Fibroblast of skin of left quadriceps (primary cell): ENCODE data around the gene NUTF2.
A peak's percentile ranks its signal among the peaks of the same experiment; 100 is the strongest.
"Not testable (repeated sequence)": the region's sequence is repeated elsewhere in the genome, so short reads cannot be mapped to it uniquely, and the experiment has no call there.

Experiments
- DNase-seq, 2 experiments: peaks; one replicate each; pipeline ENCODE4 v3.0.0-alpha.2; 2013; ENCODE audit warnings: low read depth in 2 of 2

NUTF2 gene

DNA sequence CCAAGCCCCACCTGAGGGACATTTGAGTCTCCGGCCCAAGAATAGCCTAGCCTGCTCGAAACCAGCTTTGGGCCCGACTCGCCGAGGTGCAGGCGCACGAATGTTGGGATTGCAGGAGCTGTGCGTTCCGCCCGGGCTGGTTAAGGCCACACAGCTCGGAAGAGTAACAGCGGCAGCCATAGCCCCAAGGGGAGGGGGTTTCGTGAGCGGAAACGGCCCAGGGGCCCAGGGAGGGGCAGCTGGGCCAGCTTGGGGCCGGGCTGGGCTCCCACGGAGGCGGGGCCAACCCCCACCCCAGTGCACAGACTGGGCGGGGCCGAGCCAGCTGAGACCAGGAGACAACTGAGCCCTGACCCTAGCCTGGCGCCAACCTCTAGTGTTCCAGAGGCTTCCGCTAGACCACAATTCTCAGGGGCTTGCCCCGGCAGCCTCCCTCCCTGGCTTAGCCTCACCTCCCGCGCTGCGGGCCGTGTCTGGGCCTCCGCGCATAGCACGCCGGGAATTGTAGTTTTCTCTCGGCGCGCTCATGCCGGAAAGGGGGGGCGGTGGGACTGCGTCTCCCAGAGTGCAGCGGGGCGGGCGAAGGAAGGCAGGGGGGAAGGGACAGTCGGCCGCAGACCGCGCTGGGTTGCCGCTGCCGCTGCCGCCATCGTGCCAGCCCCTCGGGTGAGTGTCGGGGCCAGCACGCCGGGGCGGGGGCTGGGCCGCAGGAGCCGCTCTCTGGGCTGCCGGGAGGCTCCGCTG is at the start of gene NUTF2:
TSS of gene NUTF2 (plus strand) at position 614 of the 744 bp plus-strand sequence. CDS start 18,198 bp downstream, outside the sequence.
- DNase-seq, result peak; percentile 89

DNA sequence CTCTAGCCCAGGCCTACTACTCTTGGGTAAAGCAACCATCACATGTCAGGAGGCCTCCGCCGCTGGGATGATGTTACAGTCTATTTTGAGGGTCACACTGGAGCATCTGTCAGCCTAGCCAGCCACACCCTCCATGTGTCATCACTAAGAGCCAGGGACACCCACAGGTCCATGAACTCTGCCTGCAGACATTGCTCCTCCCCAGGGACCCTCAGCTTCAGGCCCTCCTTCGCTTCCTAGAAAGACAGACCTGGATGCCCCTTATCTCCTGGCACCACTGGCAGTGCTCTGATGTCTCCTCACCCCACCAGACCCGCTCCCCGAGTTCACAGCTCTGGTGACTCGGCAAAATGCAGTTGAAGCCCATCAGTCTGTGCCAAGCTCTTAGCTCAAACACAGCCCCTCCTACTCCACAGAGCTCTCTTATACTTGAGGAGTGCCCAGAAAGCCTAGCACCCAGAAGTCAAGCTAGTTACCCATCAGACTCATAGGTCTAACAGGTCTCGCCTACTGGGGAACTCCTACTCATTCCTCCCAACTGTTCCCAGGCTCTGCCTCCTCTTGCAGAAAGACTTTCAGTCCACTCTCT is 46.3 kb upstream of the NUTF2 start:
- no peak for DNase-seq

DNA sequence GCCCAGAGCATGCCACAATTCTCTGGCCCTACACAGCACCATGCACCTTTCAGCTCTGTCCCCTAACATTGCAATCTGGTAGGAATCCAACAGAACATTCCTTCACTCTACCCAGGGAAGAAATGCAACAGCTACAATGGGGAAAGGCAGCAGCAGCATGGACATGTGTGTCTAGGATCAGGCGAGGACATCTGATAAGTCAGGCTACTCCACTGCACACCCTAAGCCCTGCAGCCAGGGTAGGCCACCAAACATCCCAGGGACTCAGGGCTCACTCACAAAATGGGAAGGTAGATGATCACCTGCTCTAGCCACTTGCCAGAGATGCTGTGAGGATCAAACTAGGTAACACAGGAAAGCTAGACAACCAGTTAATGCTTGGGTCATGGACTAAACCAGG is 45.5 kb upstream of the NUTF2 start:
- DNase-seq, result no peak

DNA sequence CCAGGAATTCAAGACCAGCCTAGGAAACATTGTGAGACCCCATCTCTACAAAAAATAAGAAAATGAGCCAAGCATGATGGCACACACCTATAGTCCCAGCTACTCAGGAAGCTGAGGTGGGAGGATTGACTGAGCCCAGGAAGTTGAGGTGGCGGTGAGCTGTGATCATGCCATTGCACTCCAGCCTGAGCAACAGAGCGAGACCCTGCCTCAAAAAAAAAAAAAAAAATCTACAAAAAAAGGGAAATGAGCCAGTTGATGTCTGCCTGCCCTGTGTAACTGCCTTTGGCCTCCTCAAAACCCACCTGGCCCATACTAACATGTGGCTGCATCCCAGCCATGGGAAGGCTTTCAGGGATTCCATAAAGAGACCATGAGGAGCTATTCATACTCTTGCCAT is 44.9 kb upstream of the NUTF2 start:
- DNase-seq, result no peak

DNA sequence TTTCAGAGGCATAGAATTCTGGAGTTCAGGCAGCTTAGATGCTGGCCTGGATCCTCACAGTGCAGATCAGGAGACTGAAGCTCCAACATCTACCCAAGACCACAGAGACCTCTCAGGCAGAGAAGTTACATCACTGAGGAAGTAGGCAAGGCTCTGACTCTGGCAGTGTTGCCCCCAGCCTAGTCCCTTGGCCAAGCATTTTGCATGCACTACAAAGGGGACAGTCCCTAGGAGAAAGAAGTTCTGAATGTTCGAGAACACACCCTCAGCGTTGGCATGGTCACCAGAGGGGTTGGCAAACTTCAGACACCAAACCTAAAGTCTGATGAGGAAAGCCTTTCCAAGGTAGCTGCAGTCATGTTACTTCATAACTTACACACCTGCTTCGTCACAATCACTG is 42.8 kb upstream of the NUTF2 start:
- DNase-seq, result no peak

DNA sequence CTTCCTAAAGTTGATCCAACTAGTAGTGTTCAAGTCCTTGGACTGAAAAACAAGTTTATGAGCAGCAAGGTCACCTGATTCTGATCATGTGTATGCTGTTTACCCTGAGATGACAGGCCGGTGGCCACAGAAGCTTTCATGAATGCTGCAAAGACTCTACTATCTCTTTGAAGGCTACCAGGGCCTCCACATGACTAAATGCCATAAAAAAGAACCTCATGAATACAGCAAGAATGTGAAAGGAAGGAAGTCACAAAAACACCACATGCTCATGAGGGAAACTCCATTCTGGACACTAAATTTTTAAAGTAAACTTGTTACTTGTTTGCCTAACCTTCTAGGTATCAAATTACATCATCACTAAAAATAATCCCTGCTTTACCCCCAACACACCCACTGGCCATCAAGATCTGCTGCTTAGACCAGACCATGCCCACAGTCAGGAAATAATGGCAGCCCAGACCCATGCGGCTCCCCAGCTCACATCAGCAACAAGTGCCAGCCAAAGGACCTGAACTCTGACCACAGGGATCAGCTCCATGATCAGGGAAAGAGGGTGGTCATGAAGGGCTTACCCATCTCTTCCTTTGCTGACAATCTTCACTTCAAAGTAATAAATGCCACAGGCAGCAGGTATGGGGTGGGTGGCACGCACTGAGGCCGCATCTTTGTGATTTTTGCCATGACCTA is 41.7 kb upstream of the NUTF2 start:
- DNase-seq, result no peak

DNA sequence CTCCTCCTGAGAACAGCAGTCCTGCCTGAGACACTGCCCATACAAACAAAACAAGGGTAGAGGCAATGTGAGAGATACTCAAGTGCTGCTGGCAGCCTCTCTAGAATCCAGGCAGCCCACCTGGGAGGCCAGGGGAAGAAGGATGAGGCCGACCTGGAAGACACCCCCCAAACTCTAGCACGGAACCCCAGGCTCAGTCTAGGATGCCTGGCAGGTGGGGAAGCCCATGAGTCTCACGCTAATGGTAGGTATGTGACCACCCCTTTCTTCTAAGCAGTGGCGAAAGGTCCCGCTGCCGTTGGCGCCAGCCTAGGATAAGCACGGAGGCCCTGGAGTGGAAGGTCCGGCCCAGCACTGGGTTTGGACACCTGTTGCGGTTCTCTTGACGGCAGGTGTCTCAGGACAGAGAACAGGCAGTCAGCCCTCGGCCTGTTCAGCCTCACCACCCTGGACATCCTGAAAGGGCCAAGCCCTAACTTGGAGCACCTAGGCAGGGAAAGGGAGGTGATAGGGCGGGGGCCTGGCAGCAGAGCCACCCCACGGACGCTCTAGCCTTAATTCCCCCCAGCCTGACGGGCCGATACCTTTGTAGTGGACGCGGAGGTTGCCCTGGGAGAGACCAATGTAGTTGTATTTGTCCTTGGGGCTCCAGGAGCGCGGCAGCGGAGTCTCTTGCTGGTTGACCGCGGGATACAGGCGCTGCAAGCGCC is 40.9 kb upstream of the NUTF2 start:
- DNase-seq, result no peak

DNA sequence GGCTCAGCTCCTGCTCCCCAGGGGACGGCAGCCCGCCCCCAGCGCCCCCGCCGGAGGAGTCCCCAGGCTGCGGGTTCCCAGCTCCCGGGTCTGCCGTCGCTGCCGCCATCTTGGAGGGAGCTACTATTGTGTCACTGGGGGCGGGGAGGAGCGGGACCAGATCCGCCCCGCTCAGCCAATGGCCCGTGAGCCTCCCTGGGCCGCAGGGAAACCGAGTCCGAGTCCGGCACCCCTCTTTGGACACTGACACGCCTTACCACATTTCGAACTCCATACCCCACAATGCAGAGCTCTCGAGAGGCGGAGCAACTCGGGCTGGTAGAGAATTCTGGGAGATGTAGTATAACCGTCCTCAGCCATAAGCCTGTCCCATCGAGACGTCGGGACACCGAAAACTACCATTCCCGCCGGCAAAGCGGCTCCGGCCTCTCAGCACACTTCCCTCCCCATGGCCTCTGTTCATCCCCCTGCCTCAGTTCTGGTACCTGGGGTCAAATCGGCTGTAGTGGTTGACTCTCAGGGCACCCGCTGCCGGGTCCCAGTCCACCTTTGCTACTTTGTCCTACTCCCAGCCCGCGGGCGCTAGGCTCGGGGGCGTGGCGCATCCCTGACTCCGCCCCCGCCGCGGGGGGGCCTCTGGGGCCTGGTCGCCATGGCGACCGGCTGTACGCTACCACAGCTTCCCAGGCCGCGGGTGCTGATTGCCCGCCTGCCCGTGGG is 40.1 kb upstream of the NUTF2 start, which contains the start of the genes RANBP10 and TSNAXIP1:
TSS of gene RANBP10 (minus strand) at position 133 of the 720 bp plus-strand sequence. CDS start at position 109, 24 bp downstream.
TSS of gene TSNAXIP1 (plus strand) at position 462 of the 720 bp plus-strand sequence. CDS start 261 bp downstream, outside the sequence.
- peak; percentile 99 for DNase-seq

DNA sequence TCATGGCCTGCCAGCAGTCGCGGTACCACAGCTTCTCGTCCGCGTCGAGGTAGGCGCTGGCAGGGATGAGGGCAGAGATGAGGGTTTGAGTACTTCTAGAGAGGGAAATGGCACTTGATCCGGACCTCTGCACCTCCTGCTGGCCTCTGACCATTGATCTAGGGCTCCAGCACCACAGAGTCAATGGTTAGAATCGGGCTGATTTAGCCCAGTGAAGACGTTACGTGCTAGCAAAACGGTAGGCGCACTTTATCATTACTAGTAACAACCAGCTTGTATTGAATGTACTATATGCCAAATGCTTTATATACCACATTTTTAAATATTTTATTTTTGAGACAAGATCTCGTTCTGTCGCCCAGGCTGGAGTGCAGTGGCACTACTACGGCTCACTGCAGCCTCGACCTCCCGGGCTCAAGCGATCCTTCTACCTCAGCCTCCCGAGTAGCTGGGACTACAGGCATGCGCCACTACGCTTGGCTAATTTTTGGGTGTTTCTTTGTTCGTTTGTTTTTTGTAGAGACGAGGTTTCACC is 39.5 kb upstream of the NUTF2 start:
- DNase-seq, result no peak

DNA sequence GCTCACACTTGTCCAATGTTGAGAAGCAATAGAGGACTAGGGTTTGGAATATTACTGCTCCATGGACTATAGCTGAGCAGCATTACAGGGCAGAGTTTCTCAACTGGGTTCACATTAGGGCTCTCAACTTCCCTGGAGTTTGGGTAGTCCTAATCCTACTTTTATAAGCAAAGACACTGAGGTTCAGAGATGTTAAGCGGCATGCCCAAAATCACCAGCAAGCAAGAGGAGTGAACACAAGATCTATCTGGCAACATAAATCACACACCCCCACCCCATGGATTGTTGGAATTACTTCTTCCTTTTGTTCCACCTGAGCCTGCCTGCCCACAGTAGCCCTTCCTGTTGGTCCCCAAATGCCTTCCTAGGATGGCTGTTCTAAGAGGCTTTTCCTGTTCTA is 34.8 kb upstream of the NUTF2 start:
- DNase-seq, result no peak

DNA sequence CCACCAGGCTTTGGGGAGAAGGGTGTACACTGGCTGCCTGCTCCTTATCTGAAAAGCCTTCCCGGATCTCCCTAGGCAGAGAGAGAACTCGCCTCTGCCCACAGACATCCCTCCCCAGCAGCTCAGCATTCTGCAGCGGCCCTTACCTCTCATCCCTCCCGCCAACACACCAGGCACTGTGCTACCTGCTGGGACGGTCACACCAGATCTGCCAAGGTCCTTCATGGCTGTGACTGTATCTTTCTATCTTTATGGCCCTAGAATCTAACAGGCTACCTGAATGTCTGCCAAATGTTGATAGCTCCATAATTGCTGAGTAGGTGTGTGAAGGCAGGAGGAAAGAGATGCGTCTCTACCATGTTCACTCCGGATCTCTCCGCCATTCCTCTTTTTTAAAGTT is 32.2 kb upstream of the NUTF2 start:
- DNase-seq, result no peak

DNA sequence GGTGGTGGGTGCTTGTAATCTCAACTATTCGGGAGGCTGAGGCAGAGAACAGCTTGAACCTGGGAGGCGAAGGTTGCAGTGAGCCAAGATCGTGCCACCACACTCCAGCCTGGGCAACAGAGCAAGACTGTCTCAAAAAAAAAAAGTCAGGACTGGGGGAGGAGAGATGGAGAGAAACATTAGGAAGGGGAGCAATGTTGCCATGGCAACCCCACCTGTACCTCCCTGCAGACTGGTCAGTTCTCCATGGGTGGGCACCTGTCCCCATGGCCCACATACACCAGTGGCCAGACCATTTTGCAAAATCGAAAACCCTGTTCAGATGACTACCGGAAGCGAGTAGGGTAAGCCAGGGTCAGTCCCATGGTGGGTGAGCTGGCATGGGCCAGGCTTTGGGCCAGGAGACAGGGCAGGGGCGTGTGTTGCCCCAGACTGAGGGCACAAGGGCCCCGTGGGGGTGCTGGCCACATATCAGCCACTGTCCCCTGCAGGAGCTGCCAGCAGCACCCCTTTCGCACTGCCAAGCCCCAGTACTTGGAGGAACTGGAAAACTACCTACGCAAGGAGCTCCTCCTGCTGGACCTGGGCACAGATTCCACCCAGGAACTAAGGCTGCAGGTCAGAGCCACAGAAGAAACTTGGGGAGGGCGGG is 26.0 kb upstream of the NUTF2 start:
- DNase-seq, result no peak

DNA sequence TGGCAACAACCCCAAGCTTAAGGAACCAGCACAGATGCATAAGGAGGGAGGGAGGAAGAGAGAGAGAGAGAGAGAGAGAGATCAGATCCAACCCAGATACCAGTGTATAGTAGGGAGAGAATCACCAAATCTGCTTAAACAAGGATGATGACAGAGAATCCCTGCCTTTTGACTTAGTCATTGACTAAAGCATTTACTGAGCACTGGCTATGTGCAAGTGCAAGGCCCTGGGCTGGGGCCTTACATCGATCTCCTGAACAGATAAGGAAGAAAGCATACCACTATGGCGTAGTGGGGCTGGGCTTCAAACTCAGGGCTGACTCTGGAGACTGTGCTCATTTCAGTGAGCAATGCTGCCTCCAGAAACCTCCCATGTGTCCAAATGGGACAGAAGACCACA is 24.2 kb upstream of the NUTF2 start:
- DNase-seq, result no peak

DNA sequence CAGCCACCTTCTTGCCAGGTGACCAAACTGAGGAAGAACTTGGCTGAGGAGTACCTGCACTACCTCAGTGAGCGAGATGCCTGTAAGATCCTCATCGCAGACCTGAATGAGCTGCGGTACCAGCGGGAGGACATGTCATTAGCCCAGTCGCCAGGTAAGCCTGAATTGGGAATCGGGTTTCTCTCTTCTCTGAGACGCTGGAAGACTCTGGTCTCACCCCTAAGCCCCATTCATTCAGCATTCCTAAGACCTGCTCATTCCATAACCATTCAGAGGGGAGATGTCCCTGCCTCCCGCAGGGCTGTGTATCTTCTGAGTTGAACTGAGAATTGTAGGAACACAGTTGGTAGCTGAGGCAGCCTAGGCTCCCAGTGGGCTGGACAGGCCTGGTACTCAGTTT is 21.6 kb upstream of the NUTF2 start:
- DNase-seq, result no peak

DNA sequence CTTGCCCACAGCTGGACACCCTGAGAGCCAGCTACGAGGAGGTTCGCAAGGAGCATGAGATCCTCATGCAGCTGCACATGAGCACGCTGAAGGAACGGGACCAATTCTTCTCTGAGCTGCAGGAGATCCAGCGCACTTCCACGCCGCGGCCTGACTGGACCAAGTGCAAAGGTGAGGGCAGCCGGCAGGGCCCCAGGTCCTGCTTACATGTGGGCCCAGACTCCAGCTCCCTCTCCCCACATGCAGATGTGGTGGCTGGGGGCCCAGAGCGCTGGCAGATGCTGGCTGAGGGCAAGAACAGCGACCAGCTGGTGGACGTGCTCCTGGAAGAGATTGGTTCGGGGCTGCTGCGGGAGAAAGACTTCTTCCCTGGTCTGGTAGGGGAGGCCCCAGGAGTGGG is 20.8 kb upstream of the NUTF2 start:
- DNase-seq, result no peak

DNA sequence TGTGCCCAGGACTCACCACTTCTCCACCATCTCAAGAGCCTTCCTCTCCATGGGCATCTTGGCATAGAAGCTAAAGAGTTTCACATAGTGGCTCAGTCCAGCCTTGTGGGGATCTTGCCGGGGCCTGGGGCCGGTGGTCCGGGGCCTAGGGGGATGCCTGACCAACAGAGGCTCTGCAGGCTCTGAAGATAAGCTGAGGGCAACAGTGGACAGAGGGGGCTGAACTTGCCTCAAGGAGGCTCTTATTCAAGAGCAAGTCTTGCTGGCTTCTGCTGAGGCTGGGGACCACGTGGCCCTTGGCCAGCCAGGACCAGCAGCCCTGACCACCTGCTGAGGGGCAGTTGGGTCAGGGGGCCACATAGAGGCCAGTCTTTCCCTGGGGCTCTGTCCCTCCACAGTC is 18.1 kb upstream of the NUTF2 start:
- no peak for DNase-seq

DNA sequence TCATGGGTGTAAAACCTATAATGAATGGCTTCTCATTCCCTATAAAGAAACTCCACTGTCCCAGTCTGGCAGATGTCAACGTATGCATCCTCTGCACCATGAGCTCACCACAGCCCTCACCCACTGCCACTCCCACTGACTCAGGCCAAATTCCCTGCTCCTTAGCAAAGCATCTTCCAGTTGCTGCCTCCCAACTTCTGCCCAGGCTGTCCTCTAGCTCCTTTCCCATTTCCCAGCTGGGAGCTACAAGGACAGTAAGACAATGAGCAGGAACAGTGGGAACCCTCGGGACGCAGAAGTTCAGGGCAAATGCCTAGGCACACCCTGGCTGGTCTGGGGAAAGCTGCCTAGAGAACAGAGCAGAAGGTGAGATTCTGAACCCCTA is 13.7 kb upstream of the NUTF2 start:
- peak in 1 of 2 experiments; percentile 11 for DNase-seq

DNA sequence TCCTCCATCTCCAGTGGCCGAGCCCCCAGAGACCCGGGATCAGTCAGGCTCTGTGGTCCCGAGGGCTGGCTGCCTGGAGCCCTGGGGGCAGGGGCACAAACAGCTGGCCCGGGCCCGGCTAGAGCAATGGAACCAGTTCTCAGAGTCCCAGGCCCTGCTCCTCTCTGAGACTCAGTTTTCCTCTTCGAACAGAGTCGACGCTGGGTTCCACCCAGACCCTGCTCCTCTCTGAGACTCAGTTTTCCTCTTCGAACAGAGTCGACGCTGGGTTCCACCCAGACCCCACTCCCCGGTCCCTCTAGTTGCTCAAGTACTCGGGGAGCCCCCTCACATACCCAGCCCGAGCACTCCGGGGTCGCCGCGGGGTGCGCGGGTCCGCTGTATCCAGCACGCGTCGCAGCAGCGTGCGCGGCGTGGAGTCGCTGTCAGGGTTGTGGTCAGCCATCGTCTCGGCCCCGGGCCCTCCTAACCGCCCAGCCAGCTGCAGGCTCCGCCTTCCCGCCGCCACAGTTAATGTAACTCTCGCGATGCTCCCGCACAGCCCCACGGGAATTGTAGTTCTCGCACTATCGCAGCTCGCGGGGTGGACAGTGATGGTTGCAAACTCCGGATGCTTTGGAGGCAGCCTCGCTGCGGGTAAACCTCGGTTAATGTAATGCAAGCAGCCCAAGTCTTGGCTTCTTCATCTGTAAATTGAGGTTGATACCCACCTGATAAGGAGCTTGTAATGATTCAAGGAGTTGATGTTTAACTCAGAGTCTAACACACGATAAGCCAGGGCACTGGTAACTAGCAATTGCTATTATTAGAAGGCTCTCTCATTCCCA is 13.1 kb upstream of the NUTF2 start:
- peak; percentile 72 for DNase-seq

DNA sequence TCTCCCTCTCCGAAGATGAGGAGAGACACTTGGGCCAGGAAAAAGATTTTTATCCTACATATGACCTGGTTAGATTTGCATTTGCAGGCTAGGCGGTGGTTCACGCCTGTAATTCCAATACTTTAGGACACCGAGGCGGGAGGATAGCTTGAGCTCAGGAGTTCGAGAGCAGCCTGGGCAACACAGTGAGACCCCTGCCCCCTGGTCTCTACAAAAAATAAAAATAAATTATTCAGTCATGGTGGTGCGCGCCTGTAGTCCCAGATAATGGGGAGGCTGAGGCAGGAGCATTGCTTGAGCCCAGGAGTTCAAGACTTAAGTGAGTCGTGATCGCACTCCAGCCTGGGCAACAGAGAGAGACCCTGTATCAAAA is 12.5 kb upstream of the NUTF2 start:
- no peak for DNase-seq

DNA sequence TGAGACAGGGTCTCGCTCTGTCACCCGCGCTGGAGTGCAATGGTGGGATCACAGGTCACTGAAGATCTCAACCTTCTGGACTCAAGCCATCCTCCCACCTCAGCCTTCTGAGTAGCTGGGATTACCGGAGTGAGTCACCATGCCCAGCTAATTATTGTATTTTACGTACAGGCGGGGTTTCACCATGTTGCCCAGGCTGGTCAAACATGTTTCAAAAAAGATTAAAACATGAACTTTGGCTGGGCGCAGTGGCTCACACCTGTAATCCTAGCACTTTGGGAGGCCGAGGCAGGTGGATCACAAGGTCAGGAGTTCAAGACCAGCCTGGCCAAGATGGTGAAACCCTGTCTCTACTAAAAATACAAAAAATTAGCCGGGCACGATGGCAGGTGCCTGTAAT is 9.5 kb upstream of the NUTF2 start:
- not testable (repeated sequence) for DNase-seq
